Hepatocyte (in vitro differentiated cells): ENCODE results near the gene BCAS1. TPM values are rescaled to one million over a fixed set of nuclear protein-coding genes. Genes with fewer than 3 reads are reported as not detected.

Experiments used
- DNase-seq: peaks from one replicate; pipeline ENCODE4 v3.0.0-alpha.2; 2016; ENCODE audit warnings: low spot score
- H2AFZ ChIP-seq: fragments of 200-600 bp; sonication (generic); 2 replicates; pipeline ENCODE4 v1.6.0; 2016; ENCODE audit warnings: antibody characterized with exemption, mild to moderate bottlenecking
- H3K27ac ChIP-seq: fragments of 200-600 bp; sonication (generic); 2 replicates; pipeline ENCODE4 v1.5.1; 2016; ENCODE audit warnings: mild to moderate bottlenecking
- H3K27me3 ChIP-seq: fragments of 200-600 bp; sonication (generic); 2 replicates; pipeline ENCODE4 v1.6.1; 2016
- H3K36me3 ChIP-seq: fragments of 200-600 bp; sonication (generic); replicated peaks from 2 replicates; pipeline ENCODE4 v1.5.1; 2016; ENCODE audit warnings: low read depth; ENCODE audit not compliant: insufficient read depth
- H3K4me1 ChIP-seq: fragments of 200-600 bp; sonication (generic); 2 replicates; pipeline ENCODE4 v1.5.1; 2016; ENCODE audit warnings: mild to moderate bottlenecking, moderate library complexity; ENCODE audit not compliant: insufficient read depth
- H3K4me2 ChIP-seq: fragments of 200-600 bp; sonication (generic); 2 replicates; pipeline ENCODE4 v1.6.0; 2016
- H3K4me3 ChIP-seq: fragments of 200-600 bp; sonication (generic); 2 replicates; pipeline ENCODE4 v1.5.1; 2016; ENCODE audit warnings: mild to moderate bottlenecking
- H3K79me2 ChIP-seq: fragments of 200-600 bp; sonication (generic); 2 replicates; pipeline ENCODE4 v1.6.0; 2017; ENCODE audit warnings: mild to moderate bottlenecking
- H3K9me2 ChIP-seq: fragments of 200-600 bp; sonication (generic); replicated peaks from 2 replicates; pipeline ENCODE4 v1.6.0; 2017; ENCODE audit warnings: mild to moderate bottlenecking; ENCODE audit not compliant: insufficient read depth
- H3K9me3 ChIP-seq: fragments of 200-600 bp; sonication (generic); 2 replicates; pipeline ENCODE4 v1.5.1; 2016; ENCODE audit warnings: low read depth, mild to moderate bottlenecking
- H4K20me1 ChIP-seq: fragments of 200-600 bp; sonication (generic); 2 replicates; pipeline ENCODE4 v1.6.0; 2016; ENCODE audit warnings: mild to moderate bottlenecking; ENCODE audit not compliant: insufficient read depth, poor library complexity, severe bottlenecking
- EZH2 ChIP-seq: fragments of 200-600 bp; sonication (generic); IDR thresholded peaks from 2 replicates; pipeline ENCODE4 v1.6.1; 2016; ENCODE audit warnings: antibody characterized with exemption, mild to moderate bottlenecking, borderline replicate concordance
- EZH2phosphoT487 ChIP-seq: fragments of 200-600 bp; sonication (generic); IDR thresholded peaks from one replicate; pipeline ENCODE4 v1.6.1; 2018; ENCODE audit warnings: antibody characterized with exemption, mild to moderate bottlenecking, low read depth, moderate library complexity; ENCODE audit not compliant: unreplicated experiment, severe bottlenecking
- WGBS: methylation state at CpG from one replicate; pipeline ENCODE4 v1.1.6; 2016; ENCODE audit warnings: low lambda C conversion rate; ENCODE audit errors: missing lambda C conversion rate; 5-methylcytosine and 5-hydroxymethylcytosine counted together
- polyA plus RNA-seq: library from polyadenylated mRNA; unstranded; fragments of >200 nt; fragmentation: Nextera tagmentation; extraction: Ambion mirVana; gene quantifications from 2 replicates; pipeline ENCODE4 v1.2.1, GENCODE V29; 2016
- total RNA-seq: library from RNA; depleted of rRNA; stranded (reverse); fragments of >200 nt; gene quantifications from 2 replicates; pipeline ENCODE4 v1.2.3, GENCODE V29; 2014
- TF ChIP-seq, protein P1 (sequence below): fragments of 200-600 bp; sonication (generic); IDR thresholded peaks from 2 replicates; pipeline ENCODE4 v1.5.1; 2016; ENCODE audit warnings: antibody characterized with exemption, mild to moderate bottlenecking; ENCODE audit not compliant: poor library complexity

Gene BCAS1
- total and polyA plus RNA-seq, 2 experiments from 2014 or later = 4.9 to 9.8 TPM

DNA sequence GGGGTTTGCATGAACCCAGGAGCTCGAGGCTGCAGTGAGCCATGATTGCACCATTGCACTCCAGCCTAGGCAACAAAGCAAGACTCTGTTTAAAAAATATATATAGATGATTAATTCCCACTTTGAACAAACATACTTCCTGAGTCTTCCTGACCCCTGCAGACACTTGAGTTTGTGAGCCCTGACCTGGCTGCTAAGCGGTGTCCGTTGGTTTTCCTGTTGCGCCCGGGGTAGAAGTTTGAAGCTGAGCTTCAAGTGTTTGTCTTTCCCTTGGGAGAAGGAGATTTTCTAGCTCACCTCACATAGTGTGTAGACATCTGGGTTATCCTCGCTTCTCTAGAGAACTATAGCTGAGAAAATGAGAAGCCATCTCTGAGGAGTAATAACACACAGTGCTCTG lies 11.7 kb upstream of the BCAS1 start:
- H3K27ac ChIP-seq = no peak overlapping the region
- no peaks in the 10 kb centered on the region for H3K9me2 ChIP-seq
- WGBS = 84% methylated on average over 6 of the region's 6 CpGs
- no peaks in the 10 kb centered on the region for H3K36me3 ChIP-seq
- H3K4me3 ChIP-seq = no peak overlapping the region
- no peaks in the 10 kb centered on the region for H3K27me3 ChIP-seq
- no peak overlapping the region for H2AFZ ChIP-seq
- no peaks in the 10 kb centered on the region for H3K9me3 ChIP-seq
- no peak overlapping the region for H3K4me2 ChIP-seq
- no peaks in the 10 kb centered on the region for H3K79me2 ChIP-seq
- TF ChIP-seq, protein P1, sequence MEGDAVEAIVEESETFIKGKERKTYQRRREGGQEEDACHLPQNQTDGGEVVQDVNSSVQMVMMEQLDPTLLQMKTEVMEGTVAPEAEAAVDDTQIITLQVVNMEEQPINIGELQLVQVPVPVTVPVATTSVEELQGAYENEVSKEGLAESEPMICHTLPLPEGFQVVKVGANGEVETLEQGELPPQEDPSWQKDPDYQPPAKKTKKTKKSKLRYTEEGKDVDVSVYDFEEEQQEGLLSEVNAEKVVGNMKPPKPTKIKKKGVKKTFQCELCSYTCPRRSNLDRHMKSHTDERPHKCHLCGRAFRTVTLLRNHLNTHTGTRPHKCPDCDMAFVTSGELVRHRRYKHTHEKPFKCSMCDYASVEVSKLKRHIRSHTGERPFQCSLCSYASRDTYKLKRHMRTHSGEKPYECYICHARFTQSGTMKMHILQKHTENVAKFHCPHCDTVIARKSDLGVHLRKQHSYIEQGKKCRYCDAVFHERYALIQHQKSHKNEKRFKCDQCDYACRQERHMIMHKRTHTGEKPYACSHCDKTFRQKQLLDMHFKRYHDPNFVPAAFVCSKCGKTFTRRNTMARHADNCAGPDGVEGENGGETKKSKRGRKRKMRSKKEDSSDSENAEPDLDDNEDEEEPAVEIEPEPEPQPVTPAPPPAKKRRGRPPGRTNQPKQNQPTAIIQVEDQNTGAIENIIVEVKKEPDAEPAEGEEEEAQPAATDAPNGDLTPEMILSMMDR = no peak
- no peaks in the 10 kb centered on the region for H4K20me1 ChIP-seq
- no peak for DNase-seq
- peaks cover 3% of the 10 kb centered on the region for H3K4me1 ChIP-seq

DNA sequence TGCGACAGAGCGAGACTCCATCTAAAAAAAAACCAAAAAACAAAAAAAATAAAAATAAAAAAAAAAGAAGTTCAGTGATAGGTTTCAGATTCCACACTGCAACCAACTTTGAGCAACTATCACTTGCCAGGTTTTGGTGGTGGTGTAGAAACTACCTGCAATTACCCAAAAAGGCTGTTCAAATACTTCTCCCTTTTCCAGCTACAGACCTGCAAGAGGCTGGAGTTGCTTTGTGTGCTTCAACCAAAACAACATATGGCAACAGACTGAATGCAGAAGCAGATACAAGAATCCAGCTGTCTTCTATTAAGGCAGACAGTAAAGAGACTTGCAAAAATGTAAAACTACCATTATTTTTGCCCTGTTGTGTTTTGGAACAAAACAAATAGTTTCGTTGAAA lies 9.3 kb upstream of the BCAS1 start:
- H3K27ac ChIP-seq = no peak overlapping the region
- no peaks in the 10 kb centered on the region for H4K20me1 ChIP-seq
- H2AFZ ChIP-seq = no peak overlapping the region
- H3K9me2 ChIP-seq = no peaks in the 10 kb centered on the region
- no peak for TF ChIP-seq EZH2phosphoT487
- TF ChIP-seq EZH2 = no peak
- TF ChIP-seq, protein P1 = no peak
- H3K9me3 ChIP-seq = no peaks in the 10 kb centered on the region
- no peak for DNase-seq
- no peaks in the 10 kb centered on the region for H3K79me2 ChIP-seq
- H3K4me1 ChIP-seq = no peaks in the 10 kb centered on the region
- no peak overlapping the region for H3K4me3 ChIP-seq
- H3K36me3 ChIP-seq = no peaks in the 10 kb centered on the region
- no peak overlapping the region for H3K4me2 ChIP-seq
- WGBS = 0% methylated on average over 1 of the region's 3 CpGs
- H3K27me3 ChIP-seq = no peaks in the 10 kb centered on the region

DNA sequence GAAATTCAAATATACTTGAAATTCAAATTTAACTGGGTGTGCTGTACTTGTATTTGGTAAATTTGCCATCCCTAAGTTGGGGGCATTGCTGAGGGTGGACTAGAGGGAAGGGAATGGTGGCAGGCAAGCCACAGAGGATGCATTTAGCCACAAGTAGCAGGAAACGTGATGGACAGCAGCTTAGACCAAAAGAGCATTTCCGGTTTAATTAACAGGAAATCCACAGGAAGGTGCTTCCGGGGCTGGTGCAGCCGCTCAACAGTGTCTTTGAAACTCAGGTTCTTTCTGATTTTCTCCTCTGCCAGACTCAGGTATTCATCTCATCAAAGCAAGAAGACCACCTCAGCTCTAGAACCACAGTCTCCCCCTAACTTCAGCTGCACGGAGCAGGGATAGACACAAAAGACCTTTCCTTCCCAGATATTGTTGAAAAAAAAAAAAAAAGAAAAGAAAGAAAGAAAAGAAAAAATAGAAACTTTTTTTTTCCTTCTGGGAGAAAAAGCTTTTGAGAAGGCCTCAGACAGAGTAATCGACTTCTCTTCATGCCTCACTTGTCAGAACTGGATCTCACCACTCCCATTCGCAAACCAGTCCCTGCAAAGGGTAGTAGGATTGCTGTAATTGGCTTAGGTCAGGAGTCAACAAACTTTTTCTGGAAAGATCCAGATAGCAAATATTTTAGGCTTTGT lies 8.0 kb upstream of the BCAS1 start:
- no peaks in the 10 kb centered on the region for H4K20me1 ChIP-seq

More for the DNA sequence above, 8.0 kb upstream of the BCAS1 start:
- Histone ChIP-seq H2AFZ (no peak overlapping the region), H3K4me3 (no peak overlapping the region), H3K79me2 (no peaks in the 10 kb centered on the region), H3K9me3 (no peaks in the 10 kb centered on the region), H3K4me2 (no peak overlapping the region), H3K9me2 (no peaks in the 10 kb centered on the region), H3K36me3 (no peaks in the 10 kb centered on the region), H3K27ac (no peak overlapping the region), H3K27me3 (no peaks in the 10 kb centered on the region), H3K4me1 (no peaks in the 10 kb centered on the region)
- DNase-seq = no peak
- TF ChIP-seq EZH2 = no peak
- TF ChIP-seq, protein P1 = no peak
- WGBS = 84% methylated on average over 7 of the region's 7 CpGs
